Measurements from ENCODE around the gene MYOD1.

- TF ChIP-seq CTCF (IDR thresholded peaks at IDR 0.05) (no peak), POLR2AphosphoS5 (IDR thresholded peaks at IDR 0.05; ENCODE audit: low read depth, low read length) (no peak), REST (IDR thresholded peaks at IDR 0.05; ENCODE audit: insufficient read depth in 1 of 2, low read depth in 2 of 2, low read length in 1 of 2) (no peak)
These were observed 36.5 kb downstream of the MYOD1 start for GRCh38 chr11:17755891-17756290.

Measured in Panc1 (cell line).